Gastroesophageal sphincter (tissue), 3 donors: ENCODE results near the gene COG3.

Experiments used
- POLR2A ChIP-seq, 2 donors: fragments of 450-650 bp; IDR thresholded peaks; one replicate each; pipeline ENCODE4 v1.6.1; 2017; ENCODE audit warnings: antibody characterized with exemption in 2 of 2, mild to moderate bottlenecking in 2 of 2, moderate library complexity in 1 of 2
- TF ChIP-seq, protein P1 (sequence below), 4 experiments: fragments of 200-600 bp in 2 of 4; fragments of 450-650 bp in 2 of 4; sonication (generic) in 1 of 4; IDR thresholded peaks; one replicate each; pipeline ENCODE4 v1.5.1; 2017 to 2019; ENCODE audit warnings: antibody characterized with exemption in 4 of 4, mild to moderate bottlenecking in 2 of 4, moderate library complexity in 2 of 4

DNA sequence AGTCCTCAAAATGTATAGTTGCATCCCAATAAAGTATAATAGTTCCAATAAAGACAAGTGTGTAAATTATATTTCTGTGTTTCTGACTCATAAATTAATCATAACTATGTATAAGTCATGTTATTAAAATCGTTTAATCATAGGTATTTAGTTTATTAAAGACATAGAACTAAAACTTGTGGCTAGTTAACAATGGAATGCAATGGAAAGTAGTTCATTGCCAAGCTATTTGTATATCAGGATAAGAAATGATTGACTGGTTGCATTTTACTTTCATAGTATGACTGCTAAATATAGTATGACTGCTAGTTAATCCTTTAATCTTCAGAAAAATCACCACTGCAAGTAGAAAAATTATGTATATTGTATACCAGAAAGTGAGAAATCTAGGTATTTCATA is 16.9 kb downstream of the COG3 start:
- TF ChIP-seq, protein P1, sequence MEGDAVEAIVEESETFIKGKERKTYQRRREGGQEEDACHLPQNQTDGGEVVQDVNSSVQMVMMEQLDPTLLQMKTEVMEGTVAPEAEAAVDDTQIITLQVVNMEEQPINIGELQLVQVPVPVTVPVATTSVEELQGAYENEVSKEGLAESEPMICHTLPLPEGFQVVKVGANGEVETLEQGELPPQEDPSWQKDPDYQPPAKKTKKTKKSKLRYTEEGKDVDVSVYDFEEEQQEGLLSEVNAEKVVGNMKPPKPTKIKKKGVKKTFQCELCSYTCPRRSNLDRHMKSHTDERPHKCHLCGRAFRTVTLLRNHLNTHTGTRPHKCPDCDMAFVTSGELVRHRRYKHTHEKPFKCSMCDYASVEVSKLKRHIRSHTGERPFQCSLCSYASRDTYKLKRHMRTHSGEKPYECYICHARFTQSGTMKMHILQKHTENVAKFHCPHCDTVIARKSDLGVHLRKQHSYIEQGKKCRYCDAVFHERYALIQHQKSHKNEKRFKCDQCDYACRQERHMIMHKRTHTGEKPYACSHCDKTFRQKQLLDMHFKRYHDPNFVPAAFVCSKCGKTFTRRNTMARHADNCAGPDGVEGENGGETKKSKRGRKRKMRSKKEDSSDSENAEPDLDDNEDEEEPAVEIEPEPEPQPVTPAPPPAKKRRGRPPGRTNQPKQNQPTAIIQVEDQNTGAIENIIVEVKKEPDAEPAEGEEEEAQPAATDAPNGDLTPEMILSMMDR (IDR thresholded peaks at IDR 0.05) = no peak
- TF ChIP-seq POLR2A (IDR thresholded peaks at IDR 0.05) = no peak
